OCI-LY3 (cell line): ENCODE data around the gene BLMH.

Experiments used
- EZH2phosphoT487 ChIP-seq: fragments of 200-600 bp; shearing (Covaris generic); IDR thresholded peaks from 2 replicates; pipeline ENCODE4 v1.6.1; 2018; ENCODE audit warnings: antibody characterized with exemption, mixed run types, low read depth
- TF ChIP-seq, protein P1 (sequence below): fragments of 200-600, 300-600 bp; sonication (generic); IDR thresholded peaks from 2 replicates; pipeline ENCODE4 v1.5.1; 2014; ENCODE audit warnings: antibody characterized with exemption, low read length, low read depth

DNA sequence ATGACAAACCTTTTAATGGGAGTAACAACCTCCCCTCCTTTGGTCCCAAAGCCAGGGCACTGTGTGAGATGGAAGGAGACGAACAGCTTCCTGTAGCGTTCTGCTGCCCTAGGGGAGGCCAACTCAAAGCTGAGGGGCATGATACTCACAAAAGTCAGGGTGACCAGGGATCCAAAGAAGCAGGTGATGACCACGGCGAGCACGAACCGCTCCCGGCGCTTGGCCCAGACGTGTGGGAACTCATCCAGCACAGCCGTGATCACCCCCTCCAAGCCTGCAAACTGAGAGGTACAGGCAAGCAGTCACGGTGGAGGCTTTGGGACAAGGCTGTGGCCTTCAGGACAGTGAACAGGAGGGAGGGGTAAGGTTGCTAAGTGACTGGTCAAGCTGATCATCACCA is 81.4 kb downstream of the BLMH start:
- TF ChIP-seq, protein P1, sequence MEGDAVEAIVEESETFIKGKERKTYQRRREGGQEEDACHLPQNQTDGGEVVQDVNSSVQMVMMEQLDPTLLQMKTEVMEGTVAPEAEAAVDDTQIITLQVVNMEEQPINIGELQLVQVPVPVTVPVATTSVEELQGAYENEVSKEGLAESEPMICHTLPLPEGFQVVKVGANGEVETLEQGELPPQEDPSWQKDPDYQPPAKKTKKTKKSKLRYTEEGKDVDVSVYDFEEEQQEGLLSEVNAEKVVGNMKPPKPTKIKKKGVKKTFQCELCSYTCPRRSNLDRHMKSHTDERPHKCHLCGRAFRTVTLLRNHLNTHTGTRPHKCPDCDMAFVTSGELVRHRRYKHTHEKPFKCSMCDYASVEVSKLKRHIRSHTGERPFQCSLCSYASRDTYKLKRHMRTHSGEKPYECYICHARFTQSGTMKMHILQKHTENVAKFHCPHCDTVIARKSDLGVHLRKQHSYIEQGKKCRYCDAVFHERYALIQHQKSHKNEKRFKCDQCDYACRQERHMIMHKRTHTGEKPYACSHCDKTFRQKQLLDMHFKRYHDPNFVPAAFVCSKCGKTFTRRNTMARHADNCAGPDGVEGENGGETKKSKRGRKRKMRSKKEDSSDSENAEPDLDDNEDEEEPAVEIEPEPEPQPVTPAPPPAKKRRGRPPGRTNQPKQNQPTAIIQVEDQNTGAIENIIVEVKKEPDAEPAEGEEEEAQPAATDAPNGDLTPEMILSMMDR: no peak
- TF ChIP-seq EZH2phosphoT487: no peak
